Vagina (tissue), 2 donors: Measurements from ENCODE around the gene MTERF2. TPM values are rescaled to one million over a fixed set of nuclear protein-coding genes. Genes with fewer than 3 reads are reported as not detected.

ENCODE experiments used
- DNase-seq, 2 donors: peaks; one replicate each; pipeline ENCODE4 v3.0.0-alpha.2; 2017; ENCODE audit errors: extremely low spot score in 2 of 2
- H3K27ac ChIP-seq: fragments of 200-600 bp; sonication (generic); one replicate; pipeline ENCODE4 v1.5.1; 2019
- H3K27me3 ChIP-seq: fragments of 200-600 bp; sonication (generic); one replicate; pipeline ENCODE4 v1.5.1; 2019
- H3K36me3 ChIP-seq, 2 donors: fragments of 200-600 bp; sonication (generic); one replicate each; pipeline ENCODE4 v1.5.1; 2017 to 2019
- H3K4me1 ChIP-seq: fragments of 200-600 bp; sonication (generic); one replicate; pipeline ENCODE4 v1.5.1; 2019
- H3K4me3 ChIP-seq, 2 donors: fragments of 200-600 bp; sonication (generic); 1 replicate in 1 of 2; 2 replicates in 1 of 2; pipeline ENCODE4 v1.5.1; 2016 to 2019
- H3K9me3 ChIP-seq: fragments of 200-600 bp; sonication (generic); one replicate; pipeline ENCODE4 v1.5.1; 2019
- CTCF ChIP-seq, 3 experiments: fragments of 450-650 bp in 2 of 3; fragments of 200-600 bp in 1 of 3; sonication (generic) in 1 of 3; IDR thresholded peaks; one replicate each; pipeline ENCODE4 v1.5.1; 2017 to 2019; ENCODE audit warnings: antibody characterized with exemption in 3 of 3, mild to moderate bottlenecking in 2 of 3, moderate library complexity in 2 of 3
- POLR2A ChIP-seq, 2 donors: fragments of 450-650 bp; IDR thresholded peaks; one replicate each; pipeline ENCODE4 v1.6.1; 2017; ENCODE audit warnings: antibody characterized with exemption in 2 of 2, mild to moderate bottlenecking in 2 of 2, moderate library complexity in 2 of 2
- POLR2AphosphoS5 ChIP-seq, 2 donors: sonication (generic); formaldehyde crosslinking; IDR thresholded peaks; one replicate each; pipeline ENCODE4 v1.9.0; 2017; ENCODE audit warnings: antibody characterized with exemption in 2 of 2, mild to moderate bottlenecking in 2 of 2, low read depth in 1 of 2; ENCODE audit not compliant: insufficient read depth in 1 of 2
- intact Hi-C: fragments of 100-400 bp; cut with DNase I; formaldehyde crosslinking; loops from one replicate; pipeline ENCODE4 v1.15.1; 2023
- total RNA-seq: library from RNA; depleted of rRNA; stranded (reverse); fragments of >200 nt; gene quantifications from one replicate; pipeline ENCODE4 v1.2.3, GENCODE V29; 2016

The MTERF2 gene
- total RNA-seq, 1 donor from 2014 or later = 14.5 TPM

GRCh38 chr12:106954462-106955376 lies 32.2 kb downstream of the MTERF2 start:
- peak overlapping the region; percentile 74 to 89 for H3K4me3 ChIP-seq
- peaks cover 33% of the 10 kb centered on the region for H3K4me1 ChIP-seq
- intact Hi-C loops = no loop called here
- peak overlapping the region; percentile 99 for H3K27ac ChIP-seq
- H3K36me3 ChIP-seq = no peaks in the 10 kb centered on the region
- TF ChIP-seq CTCF (IDR thresholded peaks at IDR 0.05) = no peak
- no peaks in the 10 kb centered on the region for H3K27me3 ChIP-seq
- DNase-seq = no peak
- no peaks in the 10 kb centered on the region for H3K9me3 ChIP-seq

GRCh38 chr12:106953352-106954250 lies 33.3 kb downstream of the MTERF2 start:
- Histone ChIP-seq H3K9me3 (no peaks in the 10 kb centered on the region), H3K27ac (peak overlapping the region; percentile 99), H3K27me3 (no peaks in the 10 kb centered on the region), H3K4me1 (peaks cover 22% of the 10 kb centered on the region), H3K36me3 (no peaks in the 10 kb centered on the region), H3K4me3 (no peak overlapping the region)
- DNase-seq = no peak
- TF ChIP-seq CTCF (IDR thresholded peaks at IDR 0.05) = no peak
- TF ChIP-seq POLR2AphosphoS5 (IDR thresholded peaks at IDR 0.05; ENCODE audit: insufficient read depth in 1 of 2, low read depth in 1 of 2) = peak in 1 of 2 donors; percentile 52
- intact Hi-C loops = no loop called here

- Histone ChIP-seq H3K4me3 (no peak overlapping the region), H3K4me1 (peaks cover 7% of the 10 kb centered on the region), H3K27ac (no peak overlapping the region), H3K36me3 (no peaks in the 10 kb centered on the region), H3K27me3 (no peaks in the 10 kb centered on the region), H3K9me3 (no peaks in the 10 kb centered on the region)
- no peak for DNase-seq
- TF ChIP-seq POLR2AphosphoS5 (IDR thresholded peaks at IDR 0.05; ENCODE audit: insufficient read depth in 1 of 2, low read depth in 1 of 2) = no peak
- TF ChIP-seq POLR2A (IDR thresholded peaks at IDR 0.05) = no peak
- no peak for TF ChIP-seq CTCF (IDR thresholded peaks at IDR 0.05)
- intact Hi-C loops = no loop called here
Measured at GRCh38 chr12:106950591-106950990, 36.4 kb downstream of the MTERF2 start.

- no peaks in the 10 kb centered on the region for H3K4me1 ChIP-seq
- no peak for DNase-seq
- no peak overlapping the region for H3K27ac ChIP-seq
- no peaks in the 10 kb centered on the region for H3K9me3 ChIP-seq
- no peak overlapping the region for H3K4me3 ChIP-seq
- TF ChIP-seq POLR2A (IDR thresholded peaks at IDR 0.05) (no peak), POLR2AphosphoS5 (IDR thresholded peaks at IDR 0.05; ENCODE audit: insufficient read depth in 1 of 2, low read depth in 1 of 2) (no peak), CTCF (IDR thresholded peaks at IDR 0.05) (no peak)
- intact Hi-C loops = no loop called here
- H3K27me3 ChIP-seq = no peaks in the 10 kb centered on the region
- H3K36me3 ChIP-seq = no peaks in the 10 kb centered on the region
Measured at GRCh38 chr12:106947461-106947860, 39.5 kb downstream of the MTERF2 start.
